Measurements from ENCODE around the gene HPGDS.
"Not testable (repeated sequence)": the region's sequence is repeated elsewhere in the genome, so short reads cannot be mapped to it uniquely, and the experiment has no call there.

Gene HPGDS

DNA sequence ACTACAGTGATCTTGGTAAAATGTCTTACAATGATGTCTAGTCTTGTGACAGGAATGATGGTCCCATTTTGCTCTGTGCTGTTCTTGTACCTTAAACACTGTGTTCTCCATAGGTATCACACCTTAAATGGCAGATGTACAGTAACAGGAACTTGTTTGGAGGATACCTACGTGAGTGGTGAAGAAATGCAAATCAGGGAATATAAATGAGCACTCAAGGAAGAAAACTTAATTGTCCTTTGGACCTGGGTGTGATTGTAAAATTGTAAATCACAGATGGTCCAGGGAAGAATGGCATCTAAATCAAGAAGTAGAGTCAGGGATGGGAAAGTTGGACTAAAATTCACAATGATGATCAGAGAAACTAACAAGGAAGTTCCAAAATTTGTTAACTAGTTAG, 12.7 kb downstream of the HPGDS start:
- DNase-seq (ENCODE audit: low read depth in 2 of 2, low spot score in 1 of 2) = no peak

- DNase-seq (ENCODE audit: low read depth in 2 of 2, low spot score in 1 of 2) = no peak
These were observed 16.8 kb downstream of the HPGDS start for GRCh38 chr4:94325835-94326234.

DNA sequence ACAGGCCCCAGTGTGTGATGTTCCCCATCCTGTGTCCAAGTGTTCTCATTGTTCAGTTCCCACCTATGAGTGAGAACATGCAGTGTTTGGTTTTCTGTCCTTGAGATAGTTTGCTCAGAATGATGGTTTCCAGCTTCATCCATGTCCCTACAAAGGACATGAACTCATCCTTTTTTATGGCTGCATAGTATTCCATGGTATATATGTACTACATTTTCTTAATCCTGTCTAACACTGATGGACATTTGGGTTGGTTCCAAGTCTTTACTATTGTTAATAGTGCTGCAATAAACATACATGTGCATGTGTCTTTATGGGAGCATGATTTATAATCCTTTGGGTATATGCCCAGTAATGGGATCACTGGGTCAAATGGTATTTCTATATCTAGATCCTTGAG, 22.7 kb downstream of the HPGDS start:
- DNase-seq (ENCODE audit: low read depth in 2 of 2, low spot score in 1 of 2) = not testable (repeated sequence)

DNA sequence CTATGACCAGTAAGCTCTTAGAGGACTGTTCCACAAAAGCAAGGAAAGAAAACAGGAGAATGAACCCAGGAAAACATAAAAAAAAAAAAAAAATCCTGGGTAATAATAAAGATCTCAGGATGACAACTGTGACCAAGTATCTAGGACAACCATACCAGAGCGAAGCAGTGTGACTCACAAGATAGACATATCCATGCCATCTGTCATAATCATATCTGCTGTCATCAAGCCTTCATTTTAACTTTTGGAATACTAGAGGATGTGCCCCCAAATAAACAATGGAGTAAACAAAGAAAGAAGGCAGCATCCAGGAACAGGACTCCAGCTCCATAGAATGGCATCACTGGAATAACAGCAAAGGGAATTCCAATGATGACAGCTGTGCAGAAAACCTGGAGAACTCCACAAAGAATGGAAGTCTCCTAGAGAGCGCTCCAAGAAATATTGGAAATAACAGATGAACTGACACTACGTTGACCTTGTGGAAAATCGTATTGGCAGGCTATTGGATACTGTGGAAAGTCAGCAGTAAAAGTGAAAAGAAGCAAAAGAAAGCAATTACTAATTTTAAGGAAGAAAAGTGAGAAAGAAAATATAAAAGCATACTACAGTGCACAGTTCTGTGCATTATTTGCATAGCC, 35.3 kb downstream of the HPGDS start:
- DNase-seq (ENCODE audit: low read depth in 2 of 2, low spot score in 1 of 2) = no peak

DNA sequence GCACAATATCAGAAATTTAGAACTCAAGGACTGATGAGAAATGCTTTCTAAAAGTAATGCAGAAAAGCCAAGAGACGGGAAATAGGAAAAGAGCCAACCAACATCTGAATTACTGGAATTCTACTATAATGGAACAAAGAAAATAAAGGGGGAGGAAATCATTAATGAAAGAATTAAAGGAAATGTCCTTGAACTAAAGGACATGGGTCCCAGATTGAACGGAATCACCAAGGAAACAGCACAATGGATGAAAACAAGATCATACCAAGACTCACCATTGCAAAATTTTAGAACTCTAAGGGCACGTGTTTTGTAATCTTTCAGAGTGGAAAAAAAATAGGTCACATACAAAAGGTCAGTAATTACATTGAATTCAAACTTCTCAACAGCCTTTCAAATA, 35.9 kb downstream of the HPGDS start:
- DNase-seq (ENCODE audit: low read depth in 2 of 2, low spot score in 1 of 2) = no peak

DNA sequence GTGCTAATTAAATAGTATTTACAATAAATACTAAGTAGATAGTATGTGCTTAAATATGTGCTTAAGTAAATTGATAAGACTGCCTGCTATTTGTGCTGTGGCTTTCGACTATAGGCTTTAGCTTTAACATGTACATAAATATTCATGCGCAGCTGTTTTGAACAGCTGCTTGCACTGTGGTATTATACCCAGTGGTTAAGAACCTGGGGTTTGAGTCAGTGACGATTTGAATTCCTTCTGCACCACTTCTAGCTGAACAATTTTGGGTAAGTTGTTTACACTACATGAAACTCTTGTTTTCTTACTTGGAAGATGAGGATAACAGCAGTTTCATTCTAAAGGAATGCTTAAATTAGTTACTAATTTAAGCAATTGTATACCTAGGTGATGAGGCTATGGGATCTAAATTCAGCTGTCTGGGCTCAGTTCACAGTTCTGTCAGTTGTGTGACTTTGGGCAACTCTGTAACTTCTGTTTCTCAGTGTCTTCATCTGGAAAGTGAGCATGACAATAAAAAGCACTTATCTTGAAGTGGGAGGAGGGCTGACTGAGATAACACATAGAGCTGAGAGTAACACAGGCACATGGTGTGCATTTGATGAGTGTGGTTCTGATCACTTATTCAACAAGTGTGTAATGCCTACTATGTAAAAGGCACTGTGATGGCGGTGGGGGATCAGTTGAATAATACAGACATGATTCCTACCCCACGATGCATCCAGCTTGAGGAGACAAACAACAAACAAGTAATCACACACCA, 37.0 kb downstream of the HPGDS start:
- DNase-seq (ENCODE audit: low read depth in 2 of 2, low spot score in 1 of 2) = no peak

- no peak for DNase-seq (ENCODE audit: low read depth in 2 of 2, low spot score in 1 of 2)
These were observed 38.2 kb downstream of the HPGDS start for GRCh38 chr4:94304365-94304971.

- DNase-seq (ENCODE audit: low read depth in 2 of 2, low spot score in 1 of 2) = no peak
These were observed 40.4 kb downstream of the HPGDS start for GRCh38 chr4:94302191-94302590.

DNA sequence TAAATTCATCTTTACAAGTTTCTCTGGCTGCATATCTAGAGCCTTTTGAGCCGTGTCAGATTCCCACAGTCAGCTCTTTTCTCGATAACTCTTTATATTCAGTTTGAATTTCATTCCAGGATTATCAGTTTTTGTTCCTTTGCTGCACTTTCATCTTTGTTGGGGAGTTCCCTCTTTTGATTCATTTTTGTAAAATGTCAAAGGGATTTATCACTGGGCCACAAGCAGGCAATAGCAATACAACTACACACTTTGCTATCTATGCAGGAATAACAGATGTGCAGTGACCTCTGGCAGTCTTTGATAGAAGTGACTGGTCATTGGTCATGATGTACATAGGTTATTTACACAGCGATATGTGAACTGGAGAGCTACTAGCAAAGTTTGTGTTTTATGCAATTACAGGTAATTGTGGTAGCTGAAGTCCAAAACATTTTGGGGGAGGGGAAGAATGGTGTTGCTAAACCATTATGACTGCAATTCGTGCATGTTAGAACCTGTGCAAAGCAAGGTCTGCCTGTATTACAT, 43.8 kb downstream of the HPGDS start:
- DNase-seq (ENCODE audit: low read depth in 2 of 2, low spot score in 1 of 2) = no peak

GRCh38 chr4:94295473-94295872, 47.2 kb downstream of the HPGDS start:
- not testable (repeated sequence) for DNase-seq (ENCODE audit: low read depth in 2 of 2, low spot score in 1 of 2)

- not testable (repeated sequence) for DNase-seq (ENCODE audit: low read depth in 2 of 2, low spot score in 1 of 2)
These were observed 48.7 kb downstream of the HPGDS start for GRCh38 chr4:94293981-94294380.

DNA sequence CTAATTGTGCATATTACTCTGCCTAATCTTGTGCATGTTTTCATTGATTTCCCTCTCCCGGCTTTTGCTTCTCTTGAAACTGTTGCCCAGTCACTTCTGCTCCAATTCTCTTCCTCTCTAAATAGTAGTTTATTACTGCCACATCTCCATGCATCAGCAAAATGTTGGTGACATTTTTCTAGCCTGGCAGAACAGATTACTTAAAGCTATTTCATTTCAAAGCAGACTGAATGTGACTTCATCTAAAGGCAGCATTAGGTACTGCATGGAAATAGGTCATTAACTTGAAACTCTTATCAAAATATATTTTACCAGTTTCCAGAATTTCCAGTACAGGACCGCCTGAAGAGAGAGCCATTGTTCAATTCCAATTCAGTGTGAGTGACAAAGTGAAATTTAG, 52.4 kb downstream of the HPGDS start:
- DNase-seq (ENCODE audit: low read depth in 2 of 2, low spot score in 1 of 2) = no peak

- no peak for DNase-seq (ENCODE audit: low read depth in 2 of 2, low spot score in 1 of 2)
These were observed 57.0 kb downstream of the HPGDS start for GRCh38 chr4:94285666-94286065.

DNA sequence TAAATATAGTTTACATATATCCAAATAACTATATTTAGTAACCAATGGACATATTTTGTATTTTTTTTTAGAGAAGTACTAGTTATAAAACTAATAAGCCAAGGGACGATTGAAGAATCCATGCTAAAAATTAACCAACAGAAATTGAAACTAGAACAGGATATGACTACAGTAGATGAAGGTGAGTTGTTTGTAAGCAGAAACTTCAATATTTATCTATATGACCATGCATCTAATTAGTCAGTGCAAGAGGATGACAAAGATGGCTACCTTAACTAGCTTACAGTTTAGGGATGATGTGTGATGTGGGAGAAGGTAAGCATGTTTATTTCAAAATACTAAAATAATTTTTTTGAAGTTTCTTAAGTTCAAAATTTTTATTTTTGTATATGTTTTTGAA, 57.7 kb downstream of the HPGDS start:
- no peak for DNase-seq (ENCODE audit: low read depth in 2 of 2, low spot score in 1 of 2)

DNA sequence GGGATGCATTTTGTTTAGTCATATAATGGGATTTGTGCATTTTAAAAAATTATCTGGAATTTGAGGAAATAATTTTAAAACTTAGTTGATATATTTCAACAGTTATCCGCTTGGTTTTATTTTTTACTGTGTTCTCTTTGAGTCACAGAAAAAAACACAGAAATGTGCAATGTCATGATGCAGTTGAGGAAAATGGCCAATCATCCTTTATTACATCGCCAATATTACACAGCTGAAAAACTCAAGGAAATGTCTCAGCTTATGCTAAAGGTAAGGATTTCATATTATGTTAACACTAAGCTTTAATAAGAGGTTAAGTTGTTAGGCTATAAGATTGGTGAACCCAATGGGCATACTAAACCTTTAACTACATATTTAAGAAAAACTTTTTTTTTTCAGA, 63.9 kb downstream of the HPGDS start:
- DNase-seq (ENCODE audit: low read depth in 2 of 2, low spot score in 1 of 2) = no peak

GRCh38 chr4:94277534-94277933, 65.1 kb downstream of the HPGDS start:
- DNase-seq (ENCODE audit: low read depth in 2 of 2, low spot score in 1 of 2) = no peak

DNA sequence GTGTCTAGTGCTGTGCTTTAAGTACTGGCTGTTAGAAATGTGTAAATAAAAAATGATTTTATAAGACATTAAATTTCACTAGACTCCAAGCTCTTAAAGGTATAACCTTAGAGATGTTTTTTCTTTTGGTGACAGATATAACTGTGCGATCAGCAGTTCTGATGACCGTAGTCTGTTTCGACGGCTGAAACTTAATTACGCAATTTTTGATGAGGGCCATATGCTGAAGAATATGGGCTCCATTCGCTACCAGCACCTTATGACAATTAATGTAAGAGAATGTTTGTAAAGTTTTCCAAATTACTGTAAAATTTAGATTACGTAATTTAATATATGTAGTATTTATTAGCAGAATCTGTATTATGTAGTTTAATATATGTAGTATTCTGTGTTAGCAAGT, 66.4 kb downstream of the HPGDS start:
- no peak for DNase-seq (ENCODE audit: low read depth in 2 of 2, low spot score in 1 of 2)

GRCh38 chr4:94274912-94275311, 67.7 kb downstream of the HPGDS start:
- DNase-seq (ENCODE audit: low read depth in 2 of 2, low spot score in 1 of 2) = no peak

GRCh38 chr4:94271248-94271647, 71.4 kb downstream of the HPGDS start:
- DNase-seq (ENCODE audit: low read depth in 2 of 2, low spot score in 1 of 2) = no peak

GRCh38 chr4:94267037-94267436, 75.6 kb downstream of the HPGDS start:
- no peak for DNase-seq (ENCODE audit: low read depth in 2 of 2, low spot score in 1 of 2)

DNA sequence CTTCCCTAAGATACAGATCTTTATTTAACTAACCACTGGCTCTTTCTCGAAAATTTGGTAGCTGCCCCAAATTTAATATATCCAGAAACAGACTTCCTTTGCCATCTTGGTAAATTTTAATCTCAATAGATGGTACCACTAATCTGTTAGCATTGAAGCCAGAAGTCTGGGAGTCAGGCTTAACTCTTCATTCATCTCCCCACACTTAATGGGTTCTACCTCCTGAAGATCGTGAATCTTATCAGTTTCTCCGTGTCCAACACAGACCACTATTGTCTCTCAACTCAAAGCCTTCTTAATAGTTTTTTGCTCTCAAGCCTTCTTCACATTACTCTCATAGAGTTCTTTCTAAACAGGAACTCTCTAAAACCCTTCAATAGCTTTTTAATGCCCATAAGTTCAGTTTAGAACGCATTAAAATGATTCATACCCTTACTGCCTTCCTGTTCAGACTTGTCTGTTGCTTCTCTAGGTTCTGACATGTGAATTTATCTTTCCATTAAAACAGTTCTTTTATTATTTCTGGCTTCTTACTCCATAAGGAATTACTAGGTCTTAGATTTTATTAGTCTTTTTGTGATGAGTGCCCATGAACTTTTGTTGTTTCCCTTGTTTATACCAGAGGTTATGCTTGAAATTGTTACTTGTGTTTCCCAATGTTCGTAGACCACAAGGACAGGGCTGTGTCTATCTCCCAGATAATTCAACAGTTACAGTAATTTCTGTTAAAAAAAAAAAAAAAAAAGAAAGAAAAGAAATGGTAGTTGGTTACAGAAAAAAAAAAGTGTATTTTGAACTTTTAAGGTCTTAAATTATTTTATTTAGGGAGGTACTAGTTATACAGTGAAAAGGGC, 80.2 kb downstream of the HPGDS start:
- DNase-seq (ENCODE audit: low read depth in 2 of 2, low spot score in 1 of 2) = no peak

All from stimulated activated CD8-positive, alpha-beta memory T cell treated with anti-CD3 and anti-CD28 coated beads, Interleukin-4, amount 100 ng/mL, for 4 hours (primary cell).